Measurements from ENCODE around the gene KDM2B. TPM values are rescaled to one million over a fixed set of nuclear protein-coding genes. Genes with fewer than 3 reads are reported as not detected.
A peak's percentile ranks its signal among the peaks of the same experiment; 100 is the strongest.

Gene KDM2B
- total RNA-seq (126 and 129 TPM in 2 replicates), polyA plus RNA-seq (108 and 109 TPM in 2 replicates), polyA minus RNA-seq (121 and 152 TPM in 2 replicates)
- total RNA-seq (2013): 58.6 TPM

DNA sequence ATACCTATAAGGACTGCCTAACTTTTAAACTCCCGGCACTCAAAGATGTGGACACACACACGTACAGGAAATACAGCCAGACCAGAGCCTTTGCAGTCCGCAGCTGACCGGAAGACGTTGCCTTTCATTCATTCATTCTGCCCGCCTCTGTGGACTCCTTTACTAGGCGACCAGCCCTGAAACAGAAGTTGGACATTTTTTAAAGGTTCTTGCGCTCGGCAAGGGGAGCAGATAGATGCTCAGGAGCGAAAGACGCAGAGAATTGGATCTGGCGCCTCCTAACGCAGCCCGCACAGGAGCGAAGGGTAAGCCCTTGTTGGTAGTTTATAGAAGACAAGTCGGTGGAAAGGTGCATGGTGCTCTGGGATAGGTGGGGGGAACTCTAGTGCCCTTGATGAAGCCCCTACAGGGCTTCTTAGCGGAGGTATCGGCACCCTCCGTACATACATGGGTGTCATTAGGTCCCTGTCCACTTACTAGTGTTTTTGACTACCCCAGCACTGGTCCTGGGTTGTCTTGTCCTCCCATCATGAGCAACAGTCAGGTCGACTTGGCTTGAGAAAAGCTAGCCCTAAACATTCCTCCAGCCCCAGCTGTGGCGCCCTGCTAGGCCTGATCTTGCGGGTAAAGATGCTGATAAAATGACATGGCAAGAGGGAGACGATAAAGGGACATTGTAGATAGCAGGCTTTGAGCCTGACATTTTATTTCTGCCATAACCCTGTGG lies at the start of gene KDM2B:
Gene KDM2B, minus strand, starts transcription at position 65 of the 727 bp plus-strand sequence. CDS start 112 bp downstream, outside the sequence.
- Histone ChIP-seq H2AFZ (ENCODE audit: insufficient read depth, low read depth, low read length, poor library complexity, severe bottlenecking) (peak within 1 kb of the TSS; percentile 90), H3K36me3 (replicated peaks in 1 of 2; ENCODE audit: control extremely low read depth in 1 of 2, control insufficient read depth in 1 of 2, extremely low read depth in 1 of 2, insufficient read depth in 2 of 2, low read length in 1 of 2) (no peaks in the 10 kb centered on the region), H3K4me2 (replicated peaks; ENCODE audit: low read depth, low read length, poor library complexity, severe bottlenecking) (peak within 1 kb of the TSS; percentile 97), H3K27ac (ENCODE audit: low read length in 2 of 2) (peak within 1 kb of the TSS; percentile 69 to 77), H3K27me3 (replicated peaks in 1 of 4; ENCODE audit: control extremely low read depth in 1 of 4, control insufficient read depth in 3 of 4, insufficient read depth in 4 of 4, low read length in 3 of 4) (no peaks in the 10 kb centered on the region), H3K79me2 (ENCODE audit: control insufficient read depth, insufficient read depth, low read length) (no peaks in the 10 kb centered on the region), H3K9me3 (ENCODE audit: control extremely low read depth in 1 of 3, control insufficient read depth in 2 of 3, insufficient read depth in 1 of 3, low read length in 2 of 3) (no peaks in the 10 kb centered on the region), H4K20me1 (ENCODE audit: control insufficient read depth, insufficient read depth, low read length, poor library complexity, severe bottlenecking) (no peaks in the 10 kb centered on the region), H3K9ac (ENCODE audit: low read length) (peak within 1 kb of the TSS; percentile 82), H3K4me3 (ENCODE audit: control extremely low read depth in 1 of 5, extremely low read depth in 1 of 5, insufficient read depth in 1 of 5, low read depth in 2 of 5, low read length in 4 of 5) (peak within 1 kb of the TSS; percentile 57 to 93 (median 65)), H3K4me1 (ENCODE audit: control insufficient read depth in 2 of 2, insufficient read depth in 2 of 2, low read length in 2 of 2) (peaks cover 23 to 47% of the 10 kb centered on the region in 2 donors)
- peaks cover 39% of the 10 kb centered on the region for H3K4me1 Mint-ChIP-seq
- intact Hi-C loops (cut with micrococcal nuclease): loop anchor here (1.0 kb wide), 1 partner anchor 9 kb away; no protein-coding TSS in a partner anchor
- peak; percentile 56 for DNase-seq
- TF ChIP-seq EZH2 (IDR thresholded peaks at IDR 0.05; ENCODE audit: borderline replicate concordance, insufficient read depth, low read depth, low read length, poor library complexity, severe bottlenecking): no peak
- TF ChIP-seq, protein P1, sequence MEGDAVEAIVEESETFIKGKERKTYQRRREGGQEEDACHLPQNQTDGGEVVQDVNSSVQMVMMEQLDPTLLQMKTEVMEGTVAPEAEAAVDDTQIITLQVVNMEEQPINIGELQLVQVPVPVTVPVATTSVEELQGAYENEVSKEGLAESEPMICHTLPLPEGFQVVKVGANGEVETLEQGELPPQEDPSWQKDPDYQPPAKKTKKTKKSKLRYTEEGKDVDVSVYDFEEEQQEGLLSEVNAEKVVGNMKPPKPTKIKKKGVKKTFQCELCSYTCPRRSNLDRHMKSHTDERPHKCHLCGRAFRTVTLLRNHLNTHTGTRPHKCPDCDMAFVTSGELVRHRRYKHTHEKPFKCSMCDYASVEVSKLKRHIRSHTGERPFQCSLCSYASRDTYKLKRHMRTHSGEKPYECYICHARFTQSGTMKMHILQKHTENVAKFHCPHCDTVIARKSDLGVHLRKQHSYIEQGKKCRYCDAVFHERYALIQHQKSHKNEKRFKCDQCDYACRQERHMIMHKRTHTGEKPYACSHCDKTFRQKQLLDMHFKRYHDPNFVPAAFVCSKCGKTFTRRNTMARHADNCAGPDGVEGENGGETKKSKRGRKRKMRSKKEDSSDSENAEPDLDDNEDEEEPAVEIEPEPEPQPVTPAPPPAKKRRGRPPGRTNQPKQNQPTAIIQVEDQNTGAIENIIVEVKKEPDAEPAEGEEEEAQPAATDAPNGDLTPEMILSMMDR (IDR thresholded peaks at IDR 0.05): no peak
- peak within 1 kb of the TSS; percentile 94 for H3K27ac Mint-ChIP-seq
- ChIA-PET CTCF (interaction anchor here (0.9 to 9.0 kb wide), 4 partner anchors 28 to 46 kb away, joined by 4 to 72 read pairs (median 24); partner anchors contain the start of gene ORAI1), POLR2A (interaction anchor here (0.5 to 5.6 kb wide), 8 partner anchors 9 to 91 kb away, joined by 3 to 74 read pairs (median 6); partner anchors contain the start of gene ORAI1)
- WGBS (ENCODE audit: insufficient coverage): 22% methylated on average over 20 of the region's 23 CpGs
- no peaks in the 10 kb centered on the region for H3K9me3 Mint-ChIP-seq (ENCODE audit: insufficient read depth)
- H3K27me3 Mint-ChIP-seq: no peaks in the 10 kb centered on the region
- no peak for ATAC-seq (ENCODE audit: low read depth)
- peak within 1 kb of the TSS; percentile 94 for H3K4me3 Mint-ChIP-seq
